CD4-positive, alpha-beta memory T cell (primary cell): ENCODE results near the gene CASKIN2. TPM values are rescaled to one million over a fixed set of nuclear protein-coding genes. Genes with fewer than 3 reads are reported as not detected.
A peak's percentile ranks its signal among the peaks of the same experiment; 100 is the strongest.
"Not testable (repeated sequence)": the region's sequence is repeated elsewhere in the genome, so short reads cannot be mapped to it uniquely, and the experiment has no call there.

Source experiments
- CTCF ChIA-PET: fragments of 350-600 bp; sonication (Branson Sonifier 250); formaldehyde crosslinking; loops from one replicate; lab custom pipeline; 2021; ENCODE audit warnings: inconsistent platforms; ENCODE audit not compliant: partially characterized antibody; lab: Charles Lee
- POLR2A ChIA-PET: fragments of 350-600 bp; sonication (Branson Sonifier 250); formaldehyde crosslinking; loops from one replicate; lab custom pipeline; 2021; ENCODE audit not compliant: partially characterized antibody; lab: Charles Lee
- DNase-seq, 5 donors: peaks; one replicate each; pipeline versions ENCODE4 v3.0.0 to v3.0.0-alpha.2; 2020 to 2022; ENCODE audit warnings: mixed read lengths in 1 of 5
- H3K27ac ChIP-seq: one replicate; pipeline ENCODE4 v1.7.0; 2013; ENCODE audit warnings: low read depth, low read length
- H3K27me3 ChIP-seq: 2 replicates; pipeline ENCODE4 v1.7.0; 2013; ENCODE audit warnings: mild to moderate bottlenecking, low read length, moderate library complexity; ENCODE audit not compliant: insufficient read depth
- H3K36me3 ChIP-seq: 2 replicates; pipeline ENCODE4 v1.7.0; 2013; ENCODE audit warnings: mild to moderate bottlenecking, low read length, moderate library complexity; ENCODE audit not compliant: insufficient read depth
- H3K4me1 ChIP-seq: 2 replicates; pipeline ENCODE4 v1.7.0; 2013; ENCODE audit warnings: mild to moderate bottlenecking, low read length, moderate library complexity; ENCODE audit not compliant: insufficient read depth
- H3K4me3 ChIP-seq, 2 donors: one replicate each; pipeline ENCODE4 v1.7.0; 2013; ENCODE audit warnings: low read length in 2 of 2, mild to moderate bottlenecking in 1 of 2
- H3K9me3 ChIP-seq, 2 donors: one replicate each; pipeline ENCODE4 v1.7.0; 2013; ENCODE audit warnings: low read length in 2 of 2, control low read depth in 1 of 2; ENCODE audit not compliant: control insufficient read depth in 1 of 2
- H3K27ac Mint-ChIP-seq, 7 donors: one replicate each; pipeline ENCODE4 v1.8.0; 2020 to 2021; ENCODE audit warnings: mixed read lengths in 7 of 7, mild to moderate bottlenecking in 6 of 7, inconsistent platforms in 3 of 7, moderate library complexity in 3 of 7
- H3K27me3 Mint-ChIP-seq, 2 donors: one replicate each; pipeline ENCODE4 v1.8.0; 2020 to 2021; ENCODE audit warnings: mixed read lengths in 2 of 2
- H3K36me3 Mint-ChIP-seq, 2 donors: one replicate each; pipeline ENCODE4 v1.8.0; 2020 to 2021; ENCODE audit warnings: mixed read lengths in 2 of 2, inconsistent platforms in 1 of 2, mild to moderate bottlenecking in 1 of 2
- H3K4me1 Mint-ChIP-seq, 4 donors: one replicate each; pipeline ENCODE4 v1.8.0; 2020 to 2021; ENCODE audit warnings: mixed read lengths in 4 of 4, mild to moderate bottlenecking in 1 of 4
- H3K4me3 Mint-ChIP-seq, 8 donors: one replicate each; pipeline ENCODE4 v1.8.0; 2020 to 2021; ENCODE audit warnings: mixed read lengths in 8 of 8, mild to moderate bottlenecking in 7 of 8, moderate library complexity in 6 of 8, inconsistent platforms in 3 of 8
- H3K9me3 Mint-ChIP-seq, 8 donors: one replicate each; pipeline ENCODE4 v1.8.0; 2020 to 2021; ENCODE audit warnings: mixed read lengths in 8 of 8, mild to moderate bottlenecking in 5 of 8, inconsistent platforms in 3 of 8, moderate library complexity in 1 of 8
- intact Hi-C: fragments of 100-400 bp; cut with micrococcal nuclease; formaldehyde crosslinking; loops from one replicate; pipeline ENCODE4 v1.15.1; 2023
- polyA plus RNA-seq, 2 donors: library from polyadenylated mRNA; unstranded; fragments of 300-500 nt; fragmentation: Illumina TruSeq; gene quantifications; one replicate each; pipeline ENCODE4 v1.2.3, GENCODE V29; 2021
- total RNA-seq, 2 experiments: library from RNA; stranded (reverse); gene quantifications; one replicate each; pipeline ENCODE4 v1.2.3, GENCODE V29; 2021

CASKIN2 gene
- total and polyA plus RNA-seq, 4 experiments from 2014 or later: 0.32 to 0.53 TPM; not detected in 2

- H3K36me3 Mint-ChIP-seq: peaks cover 4 to 22% of the 10 kb centered on the region in 2 donors
- ChIA-PET POLR2A (interaction anchor here (0.6 kb wide), 1 partner anchor 25 kb away, joined by 4 read pairs; the partner anchor contains the start of gene TMEM94), CTCF (no interaction called here)
- Histone ChIP-seq H3K27ac (no peak overlapping the region), H3K4me3 (no peak overlapping the region), H3K36me3 (no peaks in the 10 kb centered on the region), H3K9me3 (no peaks in the 10 kb centered on the region), H3K4me1 (peaks cover under 1% of the 10 kb centered on the region), H3K27me3 (no peaks in the 10 kb centered on the region)
- H3K27ac Mint-ChIP-seq: peak overlapping the region in 1 of 7 donors; percentile 72
- H3K4me1 Mint-ChIP-seq: peaks cover 6 to 18% (median 8%) of the 10 kb centered on the region in 4 donors
- DNase-seq: no peak
- H3K9me3 Mint-ChIP-seq: no peaks in the 10 kb centered on the region
- H3K27me3 Mint-ChIP-seq: no peaks in the 10 kb centered on the region
- intact Hi-C loops: no loop called here
- H3K4me3 Mint-ChIP-seq: no peak overlapping the region
These were observed 33.9 kb downstream of the CASKIN2 start for GRCh38 chr17:75481194-75482068.

GRCh38 chr17:75480281-75480680 lies 35.1 kb downstream of the CASKIN2 start:
- no peak overlapping the region for H3K4me3 ChIP-seq
- H3K27me3 ChIP-seq: no peaks in the 10 kb centered on the region
- H3K4me1 ChIP-seq: no peaks in the 10 kb centered on the region
- Mint-ChIP-seq H3K4me1 (peaks cover 0 to 17% (median 7%) of the 10 kb centered on the region in 4 donors), H3K9me3 (no peaks in the 10 kb centered on the region), H3K27me3 (no peaks in the 10 kb centered on the region), H3K4me3 (no peak overlapping the region), H3K36me3 (peaks cover 4 to 27% of the 10 kb centered on the region in 2 donors), H3K27ac (peak overlapping the region in 3 of 7 donors; percentile 29 to 72 (median 63))
- no peaks in the 10 kb centered on the region for H3K9me3 ChIP-seq
- H3K27ac ChIP-seq: no peak overlapping the region
- DNase-seq: no peak
- ChIA-PET CTCF (interaction anchor here (0.5 kb wide), 1 partner anchor 190 kb away, joined by 3 read pairs; no protein-coding TSS in a partner anchor), POLR2A (no interaction called here)
- no peaks in the 10 kb centered on the region for H3K36me3 ChIP-seq
- intact Hi-C loops: no loop called here

- POLR2A ChIA-PET: no interaction called here
- Histone ChIP-seq H3K27ac (no peak overlapping the region), H3K27me3 (no peaks in the 10 kb centered on the region), H3K4me1 (no peaks in the 10 kb centered on the region), H3K4me3 (no peak overlapping the region), H3K9me3 (no peaks in the 10 kb centered on the region), H3K36me3 (no peaks in the 10 kb centered on the region)
- Mint-ChIP-seq H3K27ac (peak overlapping the region in 2 of 7 donors; percentile 23 to 78), H3K4me3 (no peak overlapping the region), H3K27me3 (no peaks in the 10 kb centered on the region), H3K36me3 (peaks cover 0 to 34% of the 10 kb centered on the region in 2 donors), H3K4me1 (peaks cover 0 to 17% (median 6%) of the 10 kb centered on the region in 4 donors), H3K9me3 (no peaks in the 10 kb centered on the region)
- intact Hi-C loops: no loop called here
- CTCF ChIA-PET: interaction anchor here (0.6 kb wide), 1 partner anchor 155 kb away, joined by 3 read pairs; no protein-coding TSS in a partner anchor
- DNase-seq: no peak
These were observed 36.8 kb downstream of the CASKIN2 start for GRCh38 chr17:75478508-75478907.

GRCh38 chr17:75477490-75477862 lies 37.9 kb downstream of the CASKIN2 start:
- H3K27ac ChIP-seq, POLR2A ChIA-PET, H3K4me3 ChIP-seq, intact Hi-C loops, DNase-seq, H3K9me3 ChIP-seq, H3K27ac Mint-ChIP-seq, CTCF ChIA-PET, H3K9me3 Mint-ChIP-seq, H3K4me1 ChIP-seq, H3K4me3 Mint-ChIP-seq, H3K27me3 Mint-ChIP-seq, H3K27me3 ChIP-seq: not testable (repeated sequence)
- H3K4me1 Mint-ChIP-seq: peaks cover 0 to 11% (median 4%) of the 10 kb centered on the region in 4 donors
- H3K36me3 Mint-ChIP-seq: peaks cover 6 to 38% of the 10 kb centered on the region in 2 donors
- peaks cover 10% of the 10 kb centered on the region for H3K36me3 ChIP-seq

- Mint-ChIP-seq H3K27ac (peak overlapping the region in 2 of 7 donors; percentile 12 to 78), H3K9me3 (no peaks in the 10 kb centered on the region), H3K36me3 (peaks cover 10 to 44% of the 10 kb centered on the region in 2 donors), H3K27me3 (no peaks in the 10 kb centered on the region), H3K4me1 (peaks cover 0 to 11% (median 4%) of the 10 kb centered on the region in 4 donors), H3K4me3 (no peak overlapping the region)
- Histone ChIP-seq H3K4me1 (no peaks in the 10 kb centered on the region), H3K27ac (no peak overlapping the region), H3K4me3 (no peak overlapping the region), H3K9me3 (no peaks in the 10 kb centered on the region), H3K27me3 (no peaks in the 10 kb centered on the region), H3K36me3 (peaks cover 15% of the 10 kb centered on the region)
- intact Hi-C loops: no loop called here
- ChIA-PET POLR2A (no interaction called here), CTCF (no interaction called here)
- no peak for DNase-seq
These were observed 38.4 kb downstream of the CASKIN2 start for GRCh38 chr17:75476752-75477489.

DNA sequence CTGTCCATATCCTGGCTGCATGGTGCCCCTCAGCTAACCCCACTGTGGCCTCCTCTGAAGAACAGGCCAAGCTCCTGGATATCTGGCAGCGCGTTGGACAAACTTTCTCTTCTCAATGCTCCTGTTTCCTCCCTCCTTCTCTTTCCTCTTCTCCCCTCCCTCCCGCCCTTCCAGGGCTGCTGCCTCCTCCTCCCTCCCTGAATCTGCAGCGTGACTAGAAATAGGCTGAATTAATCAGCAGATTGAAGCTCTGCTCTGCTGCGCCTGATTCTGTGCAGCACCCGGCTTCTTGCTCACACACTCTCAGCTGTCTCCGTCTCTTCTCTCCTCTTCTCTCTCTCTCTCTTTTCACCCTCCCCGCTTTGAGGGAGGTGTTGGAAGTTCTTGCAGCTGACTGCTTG lies 39.1 kb downstream of the CASKIN2 start:
- Histone ChIP-seq H3K36me3 (peaks cover 15% of the 10 kb centered on the region), H3K4me3 (no peak overlapping the region), H3K27me3 (no peaks in the 10 kb centered on the region), H3K9me3 (no peaks in the 10 kb centered on the region), H3K27ac (no peak overlapping the region), H3K4me1 (no peaks in the 10 kb centered on the region)
- Mint-ChIP-seq H3K27me3 (no peaks in the 10 kb centered on the region), H3K4me3 (no peak overlapping the region), H3K27ac (peak overlapping the region in 3 of 7 donors; percentile 12 to 78 (median 78)), H3K4me1 (peaks cover 0 to 11% (median 4%) of the 10 kb centered on the region in 4 donors), H3K9me3 (no peaks in the 10 kb centered on the region), H3K36me3 (peaks cover 12 to 47% of the 10 kb centered on the region in 2 donors)
- ChIA-PET CTCF (no interaction called here), POLR2A (no interaction called here)
- DNase-seq: no peak
- intact Hi-C loops: no loop called here

DNA sequence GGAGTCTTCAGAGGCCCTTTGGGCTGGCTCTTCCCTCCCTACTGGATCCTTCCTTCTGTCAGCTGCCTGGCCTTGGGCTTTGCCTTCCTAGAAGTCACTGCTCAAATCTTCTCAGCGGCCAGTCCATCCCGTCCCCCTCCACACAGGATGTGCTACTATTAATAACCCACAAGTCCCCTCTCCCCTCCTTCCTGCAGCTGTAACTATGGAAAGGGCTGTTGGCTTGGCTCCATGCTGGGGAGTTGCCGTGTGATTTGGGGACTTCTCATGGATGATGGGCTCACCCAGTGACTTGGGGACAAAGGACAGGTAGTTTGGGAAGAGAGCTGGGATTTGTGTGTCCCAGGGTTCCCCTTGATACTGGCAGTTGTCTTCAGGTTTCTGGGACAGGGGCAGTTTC lies 39.5 kb downstream of the CASKIN2 start:
- Mint-ChIP-seq H3K27ac (no peak overlapping the region), H3K27me3 (no peaks in the 10 kb centered on the region), H3K4me3 (no peak overlapping the region), H3K4me1 (peaks cover 0 to 11% (median 4%) of the 10 kb centered on the region in 4 donors), H3K9me3 (no peaks in the 10 kb centered on the region), H3K36me3 (peaks cover 12 to 44% of the 10 kb centered on the region in 2 donors)
- Histone ChIP-seq H3K27me3 (no peaks in the 10 kb centered on the region), H3K4me1 (no peaks in the 10 kb centered on the region), H3K27ac (no peak overlapping the region), H3K9me3 (no peaks in the 10 kb centered on the region), H3K4me3 (no peak overlapping the region), H3K36me3 (peaks cover 15% of the 10 kb centered on the region)
- intact Hi-C loops: no loop called here
- POLR2A ChIA-PET: interaction anchor here (0.9 kb wide), 1 partner anchor 16 kb away, joined by 3 read pairs; no protein-coding TSS in a partner anchor
- CTCF ChIA-PET: no interaction called here
- DNase-seq: no peak
